ENCODE results near the gene ISLR.
A peak's percentile ranks its signal among the peaks of the same experiment; 100 is the strongest.

ISLR gene

DNA sequence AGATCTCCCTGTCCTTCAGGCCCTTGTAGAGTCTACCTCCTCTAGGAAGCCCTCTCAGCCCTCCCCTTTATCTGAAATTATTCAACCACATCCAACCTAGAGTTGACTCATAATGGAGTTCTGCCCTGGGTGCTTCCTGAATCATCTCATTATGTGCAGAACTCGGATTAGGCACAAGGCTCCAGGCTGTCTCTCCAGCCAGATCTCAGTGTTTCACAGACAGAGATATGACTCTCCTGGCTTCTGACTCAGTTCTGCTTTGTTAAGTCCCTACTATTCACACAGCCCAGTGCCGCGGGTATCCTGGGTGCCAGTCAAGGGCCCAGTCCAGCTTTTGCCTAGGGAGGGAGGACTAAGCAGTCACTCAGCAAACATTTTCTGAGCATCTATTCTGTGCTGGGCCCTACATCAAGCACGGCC lies 19.8 kb downstream of the ISLR start:
- no peak for TF ChIP-seq POLR2AphosphoS5 (IDR thresholded peaks at IDR 0.05; ENCODE audit: low read depth, low read length)
- no peak for TF ChIP-seq FOXP2 (optimal IDR thresholded peaks at IDR 0.05; ENCODE audit: borderline replicate concordance, extremely low read depth, extremely low read length, insufficient read depth)
- TF ChIP-seq, protein P1, sequence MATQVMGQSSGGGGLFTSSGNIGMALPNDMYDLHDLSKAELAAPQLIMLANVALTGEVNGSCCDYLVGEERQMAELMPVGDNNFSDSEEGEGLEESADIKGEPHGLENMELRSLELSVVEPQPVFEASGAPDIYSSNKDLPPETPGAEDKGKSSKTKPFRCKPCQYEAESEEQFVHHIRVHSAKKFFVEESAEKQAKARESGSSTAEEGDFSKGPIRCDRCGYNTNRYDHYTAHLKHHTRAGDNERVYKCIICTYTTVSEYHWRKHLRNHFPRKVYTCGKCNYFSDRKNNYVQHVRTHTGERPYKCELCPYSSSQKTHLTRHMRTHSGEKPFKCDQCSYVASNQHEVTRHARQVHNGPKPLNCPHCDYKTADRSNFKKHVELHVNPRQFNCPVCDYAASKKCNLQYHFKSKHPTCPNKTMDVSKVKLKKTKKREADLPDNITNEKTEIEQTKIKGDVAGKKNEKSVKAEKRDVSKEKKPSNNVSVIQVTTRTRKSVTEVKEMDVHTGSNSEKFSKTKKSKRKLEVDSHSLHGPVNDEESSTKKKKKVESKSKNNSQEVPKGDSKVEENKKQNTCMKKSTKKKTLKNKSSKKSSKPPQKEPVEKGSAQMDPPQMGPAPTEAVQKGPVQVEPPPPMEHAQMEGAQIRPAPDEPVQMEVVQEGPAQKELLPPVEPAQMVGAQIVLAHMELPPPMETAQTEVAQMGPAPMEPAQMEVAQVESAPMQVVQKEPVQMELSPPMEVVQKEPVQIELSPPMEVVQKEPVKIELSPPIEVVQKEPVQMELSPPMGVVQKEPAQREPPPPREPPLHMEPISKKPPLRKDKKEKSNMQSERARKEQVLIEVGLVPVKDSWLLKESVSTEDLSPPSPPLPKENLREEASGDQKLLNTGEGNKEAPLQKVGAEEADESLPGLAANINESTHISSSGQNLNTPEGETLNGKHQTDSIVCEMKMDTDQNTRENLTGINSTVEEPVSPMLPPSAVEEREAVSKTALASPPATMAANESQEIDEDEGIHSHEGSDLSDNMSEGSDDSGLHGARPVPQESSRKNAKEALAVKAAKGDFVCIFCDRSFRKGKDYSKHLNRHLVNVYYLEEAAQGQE (IDR thresholded peaks at IDR 0.05; ENCODE audit: insufficient read depth in 1 of 2, low read depth in 2 of 2, low read length in 2 of 2): no peak
- no peak for TF ChIP-seq TAF1 (IDR thresholded peaks at IDR 0.05; ENCODE audit: borderline replicate concordance, insufficient read depth, low read length)
- TF ChIP-seq SIN3A (IDR thresholded peaks at IDR 0.05; ENCODE audit: borderline replicate concordance, insufficient read depth, low read length): no peak

DNA sequence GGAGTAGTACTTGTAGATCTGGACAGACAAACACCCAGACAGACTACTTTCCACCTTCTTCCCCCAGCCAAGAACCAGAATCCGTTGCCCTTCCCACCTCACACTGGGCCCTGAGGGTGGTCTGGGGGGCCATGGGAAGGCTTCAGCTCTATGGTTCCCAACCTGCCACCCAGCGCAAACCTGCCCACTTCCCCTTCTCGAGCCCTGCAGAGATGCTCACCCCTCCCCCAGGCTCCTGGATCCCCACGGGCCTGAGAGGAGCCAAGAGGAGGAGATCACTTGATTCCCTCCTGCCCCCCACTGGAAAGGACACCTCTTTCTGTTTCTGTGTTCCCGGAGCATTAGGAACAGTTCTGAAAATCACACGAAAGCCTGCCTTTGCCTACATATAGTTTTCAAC lies 20.4 kb downstream of the ISLR start:
- TF ChIP-seq SIN3A (IDR thresholded peaks at IDR 0.05; ENCODE audit: borderline replicate concordance, insufficient read depth, low read length) (no peak), FOXP2 (optimal IDR thresholded peaks at IDR 0.05; ENCODE audit: borderline replicate concordance, extremely low read depth, extremely low read length, insufficient read depth) (no peak), TAF1 (IDR thresholded peaks at IDR 0.05; ENCODE audit: borderline replicate concordance, insufficient read depth, low read length) (no peak), POLR2AphosphoS5 (IDR thresholded peaks at IDR 0.05; ENCODE audit: low read depth, low read length) (no peak)
- TF ChIP-seq, protein P1 (IDR thresholded peaks at IDR 0.05; ENCODE audit: insufficient read depth in 1 of 2, low read depth in 2 of 2, low read length in 2 of 2): no peak

DNA sequence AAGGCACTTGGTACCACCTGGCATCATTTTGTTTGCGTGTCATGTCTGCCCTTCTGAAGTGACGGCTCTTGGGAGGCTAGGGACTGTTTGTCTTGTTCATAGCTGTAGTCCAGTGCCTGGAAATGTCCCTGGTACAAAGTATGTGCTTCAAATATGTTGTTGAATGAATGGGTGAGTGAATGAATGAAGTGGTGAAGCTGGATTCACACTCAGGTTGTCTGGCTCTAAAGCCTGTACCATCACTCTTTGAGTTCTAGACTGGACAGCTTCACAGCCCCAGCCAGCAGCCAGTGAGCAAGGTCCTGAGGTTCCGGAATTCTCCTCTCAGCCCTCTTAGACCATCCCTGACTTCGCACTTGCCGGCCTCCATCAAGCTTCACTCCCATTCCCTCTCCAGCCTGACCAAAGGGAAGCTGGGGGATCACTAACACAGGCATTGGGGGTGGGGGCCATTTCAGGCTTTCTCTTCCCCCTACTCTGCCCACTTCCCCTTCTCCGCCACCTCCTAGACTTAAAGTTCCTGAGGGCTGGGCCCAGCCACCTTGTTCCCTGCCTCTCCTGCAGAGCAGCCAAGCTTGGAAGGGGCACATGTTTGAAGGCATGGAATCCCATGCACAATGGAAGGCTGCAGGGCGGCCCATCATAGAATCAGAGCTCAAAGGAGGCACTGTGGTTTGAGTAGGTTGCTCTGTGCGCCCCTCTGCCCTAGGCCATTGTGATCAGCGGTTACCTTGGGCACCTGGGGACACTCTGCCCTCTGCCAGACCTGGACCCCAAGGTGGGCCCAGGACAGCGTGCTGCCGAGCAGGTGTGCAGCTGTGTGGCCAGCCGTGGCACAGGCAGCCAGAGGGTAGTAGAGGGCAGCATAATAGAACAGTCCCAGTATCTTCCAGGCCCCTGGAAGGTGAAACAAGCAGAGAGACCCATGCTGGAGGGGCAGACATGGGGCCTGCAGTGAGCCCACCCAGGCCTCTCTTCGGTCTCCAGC lies 21.4 kb downstream of the ISLR start:
- TF ChIP-seq TAF1 (IDR thresholded peaks at IDR 0.05; ENCODE audit: borderline replicate concordance, insufficient read depth, low read length) (no peak), FOXP2 (optimal IDR thresholded peaks at IDR 0.05; ENCODE audit: borderline replicate concordance, extremely low read depth, extremely low read length, insufficient read depth) (no peak), SIN3A (IDR thresholded peaks at IDR 0.05; ENCODE audit: borderline replicate concordance, insufficient read depth, low read length) (no peak), POLR2AphosphoS5 (IDR thresholded peaks at IDR 0.05; ENCODE audit: low read depth, low read length) (no peak)
- TF ChIP-seq, protein P1 (IDR thresholded peaks at IDR 0.05; ENCODE audit: insufficient read depth in 1 of 2, low read depth in 2 of 2, low read length in 2 of 2): no peak

DNA sequence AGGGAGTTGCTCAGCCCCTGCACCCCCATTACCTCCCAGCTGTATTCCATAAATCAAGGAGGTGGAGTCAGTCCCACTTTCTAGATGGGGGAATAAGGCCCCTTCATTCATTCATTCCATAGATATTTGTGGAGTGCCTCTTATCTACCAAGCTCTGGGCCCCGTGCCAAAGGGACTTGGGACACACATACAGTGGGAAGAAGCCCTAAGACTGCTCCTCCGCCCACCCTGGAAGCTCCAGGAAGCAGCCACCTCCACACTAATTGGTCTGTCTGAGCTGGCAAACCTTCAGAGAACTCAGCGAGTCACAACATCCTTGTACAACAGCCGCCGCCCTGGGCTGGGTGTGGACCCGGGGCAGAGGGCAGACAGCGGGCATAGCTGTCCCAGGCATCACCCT lies 22.7 kb downstream of the ISLR start:
- TF ChIP-seq TAF1 (IDR thresholded peaks at IDR 0.05; ENCODE audit: borderline replicate concordance, insufficient read depth, low read length): no peak
- TF ChIP-seq FOXP2 (optimal IDR thresholded peaks at IDR 0.05; ENCODE audit: borderline replicate concordance, extremely low read depth, extremely low read length, insufficient read depth): peak; percentile 46
- TF ChIP-seq, protein P1 (IDR thresholded peaks at IDR 0.05; ENCODE audit: insufficient read depth in 1 of 2, low read depth in 2 of 2, low read length in 2 of 2): peak in 1 of 2 experiments; percentile 61; a peak in 1 of 4 replicates
